Prostate gland (tissue), 2 donors: ENCODE results near the gene IL11. TPM values are rescaled to one million over a fixed set of nuclear protein-coding genes. Genes with fewer than 3 reads are reported as not detected.

ENCODE experiments used
- DNase-seq: peaks from one replicate; pipeline ENCODE4 v3.0.0-alpha.2; 2019; ENCODE audit warnings: low spot score
- H3K27ac ChIP-seq, 2 donors: fragments of 200-600 bp; sonication (generic); 2 replicates each; pipeline ENCODE4 v1.5.1; 2017 to 2019
- H3K27me3 ChIP-seq: fragments of 200-600 bp; sonication (generic); replicated peaks from 2 replicates; pipeline ENCODE4 v1.5.1; 2019; ENCODE audit not compliant: insufficient read depth
- H3K36me3 ChIP-seq, 2 donors: fragments of 200-600 bp; sonication (generic); 1 replicate in 1 of 2; 2 replicates in 1 of 2; pipeline versions ENCODE4 v1.5.1 to v1.8.1; 2017 to 2019
- H3K4me1 ChIP-seq: fragments of 200-600 bp; sonication (generic); replicated peaks from 2 replicates; pipeline ENCODE4 v1.5.1; 2019
- H3K4me3 ChIP-seq, 2 donors: fragments of 200-600 bp; sonication (generic); 2 replicates each; pipeline ENCODE4 v1.5.1; 2017 to 2019
- H3K9me3 ChIP-seq: fragments of 200-600 bp; sonication (generic); 2 replicates; pipeline ENCODE4 v1.5.1; 2017
- CTCF ChIP-seq, 4 experiments: fragments of 200-600 bp in 2 of 4; fragments of 450-650 bp in 2 of 4; sonication (generic) in 2 of 4; IDR thresholded peaks; 1 replicate in 3 of 4; 2 replicates in 1 of 4; pipeline ENCODE4 v1.5.1; 2016 to 2019; ENCODE audit warnings: antibody characterized with exemption in 4 of 4, mild to moderate bottlenecking in 2 of 4, moderate library complexity in 2 of 4
- POLR2A ChIP-seq: fragments of 450-650 bp; IDR thresholded peaks from one replicate; pipeline ENCODE4 v1.6.1; 2016; ENCODE audit warnings: antibody characterized with exemption, mild to moderate bottlenecking
- POLR2AphosphoS5 ChIP-seq: sonication (generic); formaldehyde crosslinking; IDR thresholded peaks from one replicate; pipeline ENCODE4 v1.6.1; 2017; ENCODE audit warnings: antibody characterized with exemption
- WGBS: methylation state at CpG from one replicate; pipeline ENCODE4 v1.1.5; 2018; 5-methylcytosine and 5-hydroxymethylcytosine counted together
- intact Hi-C: fragments of 100-400 bp; cut with DNase I; formaldehyde crosslinking; loops from one replicate; pipeline ENCODE4 v1.14.2; 2022
- total RNA-seq, 2 donors: library from RNA; depleted of rRNA; stranded (reverse); fragments of >200 nt; gene quantifications; one replicate each; pipeline ENCODE4 v1.1.0, GENCODE V29; 2016

The IL11 gene
- total RNA-seq, 2 donors from 2014 or later = 2.0 TPM; not detected in 1

DNA sequence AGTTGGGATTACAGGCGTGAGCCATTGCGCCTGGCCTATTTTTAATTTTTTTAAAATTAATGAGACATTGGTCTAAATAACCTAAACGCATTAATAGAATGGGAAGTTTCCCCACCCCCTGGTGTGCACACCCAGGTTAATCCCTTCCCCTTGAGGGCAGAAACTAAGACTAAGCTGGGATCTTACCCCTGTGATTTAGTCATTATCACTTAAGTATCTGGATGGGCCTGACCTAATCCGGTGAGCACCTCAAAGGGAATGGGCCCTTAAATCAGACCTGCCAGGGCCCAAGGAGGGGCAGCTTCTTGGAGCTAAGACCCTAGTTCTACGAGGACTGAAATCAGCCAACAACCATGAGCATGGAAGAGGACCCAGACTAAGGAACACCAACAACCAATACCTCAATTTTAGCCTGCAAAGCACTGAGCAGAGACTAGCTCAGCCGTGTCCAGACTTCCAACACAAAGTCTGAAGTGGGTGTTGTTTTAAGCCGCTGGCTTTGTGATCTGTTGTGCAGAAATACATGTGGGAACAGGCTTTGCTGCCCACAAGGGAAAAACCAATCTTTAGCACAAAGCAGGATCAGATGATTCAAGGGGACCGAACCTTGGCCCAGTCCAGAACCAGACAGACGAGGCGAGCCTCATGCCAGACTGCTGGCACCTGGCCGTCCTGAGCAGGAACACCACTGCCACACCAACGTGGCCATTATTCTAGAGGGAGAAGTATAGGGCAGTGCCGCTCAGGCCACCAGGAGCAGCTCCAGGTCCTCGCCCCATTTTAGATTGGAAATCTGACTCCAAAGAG, 30.2 kb upstream of the IL11 start:
- intact Hi-C loops = no loop called here

GRCh38 chr19:55398200-55398925, 28.1 kb upstream of the IL11 start:
- peaks cover 0 to 4% of the 10 kb centered on the region in 2 donors for H3K36me3 ChIP-seq
- no peak overlapping the region for H3K4me3 ChIP-seq
- DNase-seq = no peak
- 89% methylated on average over 12 of the region's 12 CpGs for WGBS
- no peaks in the 10 kb centered on the region for H3K27me3 ChIP-seq
- intact Hi-C loops = no loop called here
- TF ChIP-seq CTCF (IDR thresholded peaks at IDR 0.05) (no peak), POLR2AphosphoS5 (no peak), POLR2A (no peak)
- H3K4me1 ChIP-seq = no peaks in the 10 kb centered on the region
- no peaks in the 10 kb centered on the region for H3K9me3 ChIP-seq
- H3K27ac ChIP-seq = no peak overlapping the region

More for the DNA sequence above, 30.2 kb upstream of the IL11 start:
- peak overlapping the region in 1 of 2 donors; percentile 11 for H3K27ac ChIP-seq
- WGBS = 66% methylated on average over 14 of the region's 14 CpGs
- H3K4me3 ChIP-seq = no peak overlapping the region
- H3K27me3 ChIP-seq = no peaks in the 10 kb centered on the region
- no peak for DNase-seq
- TF ChIP-seq CTCF (IDR thresholded peaks at IDR 0.05) (no peak), POLR2AphosphoS5 (peak; percentile 5)
- no peaks in the 10 kb centered on the region for H3K9me3 ChIP-seq
- H3K4me1 ChIP-seq = no peaks in the 10 kb centered on the region
- H3K36me3 ChIP-seq = peaks cover 0 to 4% of the 10 kb centered on the region in 2 donors

DNA sequence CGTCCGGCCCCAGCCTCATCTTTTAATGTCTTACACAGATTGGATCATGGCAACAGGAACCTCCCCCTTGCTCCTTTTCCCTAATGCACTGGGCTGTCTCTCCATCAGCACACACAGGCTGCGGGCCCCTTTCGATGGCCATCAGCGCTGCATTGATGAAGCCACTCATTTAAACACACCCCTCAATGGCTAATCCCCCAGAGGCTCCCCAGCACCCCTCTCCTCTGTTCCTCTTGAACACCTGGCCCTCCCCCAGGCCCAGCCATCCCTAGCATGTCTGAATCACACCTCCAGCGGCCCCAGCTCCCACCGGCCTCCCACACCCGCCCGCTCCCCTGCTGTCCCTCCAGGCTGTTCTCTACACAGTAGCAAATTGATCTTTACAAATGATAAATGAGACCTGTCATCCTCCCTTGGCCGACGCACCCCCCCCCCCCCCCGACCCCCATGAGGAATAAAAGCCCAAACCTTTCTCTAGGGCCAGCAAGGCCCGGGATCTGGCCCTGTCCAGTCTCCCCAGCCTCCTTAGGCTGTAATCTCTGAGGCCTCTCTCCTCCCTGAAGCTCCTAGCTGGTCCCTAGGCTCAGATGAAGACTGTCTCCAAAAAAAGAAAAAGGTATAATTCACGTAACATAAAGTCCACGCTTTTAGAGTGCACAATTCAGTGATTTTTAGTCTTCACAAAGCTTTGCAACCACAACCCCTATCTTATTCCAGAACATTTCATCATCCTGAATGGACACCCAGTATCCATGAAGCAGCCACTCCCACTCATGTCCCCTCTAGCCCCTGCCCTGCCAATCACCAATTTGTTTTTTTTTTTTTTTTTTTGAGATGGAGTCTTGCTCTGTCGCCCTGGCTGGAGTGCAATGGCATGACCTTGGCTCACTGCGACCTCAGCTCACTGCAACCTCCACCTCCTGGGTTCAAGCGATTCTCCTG, 22.8 kb upstream of the IL11 start:
- Histone ChIP-seq H3K4me3 (no peak overlapping the region), H3K27ac (no peak overlapping the region), H3K4me1 (peaks cover 7% of the 10 kb centered on the region), H3K36me3 (peaks cover 0 to under 1% of the 10 kb centered on the region in 2 donors), H3K27me3 (no peaks in the 10 kb centered on the region), H3K9me3 (no peaks in the 10 kb centered on the region)
- intact Hi-C loops = no loop called here
- WGBS = 66% methylated on average over 18 of the region's 18 CpGs
- DNase-seq = no peak
- TF ChIP-seq CTCF (IDR thresholded peaks at IDR 0.05) = no peak
- no peak for TF ChIP-seq POLR2AphosphoS5
- no peak for TF ChIP-seq POLR2A

GRCh38 chr19:55391702-55392615, 21.7 kb upstream of the IL11 start:
- Histone ChIP-seq H3K27ac (no peak overlapping the region), H3K4me1 (peaks cover 18% of the 10 kb centered on the region), H3K27me3 (no peaks in the 10 kb centered on the region), H3K4me3 (no peak overlapping the region), H3K9me3 (no peaks in the 10 kb centered on the region), H3K36me3 (peaks cover 0 to 5% of the 10 kb centered on the region in 2 donors)
- intact Hi-C loops = no loop called here
- TF ChIP-seq CTCF (IDR thresholded peaks at IDR 0.05) (no peak), POLR2A (no peak), POLR2AphosphoS5 (no peak)
- DNase-seq = no peak
- 75% methylated on average over 18 of the region's 18 CpGs for WGBS
